ENCODE results near the gene ZNF827.

ZNF827 gene

GRCh38 chr4:145821766-145822165, 116.9 kb downstream of the ZNF827 start:
- no peak for DNase-seq

DNA sequence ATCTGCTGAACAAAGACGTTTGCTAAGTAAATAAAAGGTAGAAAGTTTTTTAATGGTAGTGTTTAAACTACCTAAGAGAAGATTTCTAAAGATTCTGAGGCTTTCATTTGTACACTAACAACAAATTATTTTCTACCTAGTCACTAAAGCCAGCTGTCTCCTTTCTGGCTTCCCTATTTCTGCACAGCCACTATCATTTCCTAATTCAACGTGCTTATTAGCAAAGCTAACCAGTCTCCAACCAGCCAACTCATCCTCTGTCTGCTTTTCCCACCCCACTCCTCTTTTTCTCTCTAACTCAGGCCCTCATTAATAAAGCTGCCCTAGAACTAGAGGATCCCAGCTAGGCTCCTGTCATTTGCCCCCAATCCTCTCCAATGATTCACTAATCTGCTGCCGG, 118.2 kb downstream of the ZNF827 start:
- DNase-seq = no peak

GRCh38 chr4:145819853-145820181, 118.8 kb downstream of the ZNF827 start:
- DNase-seq = no peak

- no peak for DNase-seq
Measured at GRCh38 chr4:145819101-145819852, 119.3 kb downstream of the ZNF827 start.

DNA sequence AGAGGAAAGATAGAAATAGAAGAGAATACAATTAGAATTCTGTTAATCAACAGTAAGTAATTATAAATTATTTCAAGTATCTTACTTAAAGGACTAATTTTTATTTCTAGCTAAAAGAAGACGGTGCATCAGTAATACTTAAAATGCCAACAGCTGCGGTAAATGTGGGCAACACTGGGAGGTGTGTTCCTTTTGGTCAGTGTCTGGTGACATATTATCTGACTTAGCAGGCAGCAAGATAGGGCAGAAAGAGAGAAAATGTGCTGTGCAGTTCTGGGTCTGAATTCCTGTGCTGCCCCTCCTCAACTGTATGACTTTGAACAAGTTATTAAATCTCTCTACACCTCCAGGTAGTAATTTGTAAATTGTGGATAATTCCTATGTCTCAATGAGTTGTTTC, 120.6 kb downstream of the ZNF827 start:
- DNase-seq = no peak

GRCh38 chr4:145816091-145816490, 122.5 kb downstream of the ZNF827 start:
- DNase-seq = no peak

DNA sequence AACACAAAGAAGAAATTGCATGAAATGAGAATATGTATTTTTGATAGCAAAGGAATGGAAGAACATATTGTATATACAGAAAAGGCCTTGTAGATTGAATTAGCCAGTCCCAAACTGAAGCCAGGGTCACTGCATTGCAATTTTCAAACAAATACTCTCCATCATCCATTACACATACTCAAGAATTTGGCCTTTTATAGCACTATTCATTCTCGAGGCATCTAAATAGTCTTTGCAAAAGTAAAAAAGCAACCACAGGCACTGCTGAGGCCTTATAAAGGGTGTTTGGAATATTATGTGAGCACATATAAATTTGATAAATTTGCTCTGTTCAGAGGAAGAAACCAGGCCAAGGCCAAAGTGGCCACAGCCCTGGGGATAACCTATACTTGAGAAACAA, 123.0 kb downstream of the ZNF827 start:
- DNase-seq = no peak

- no peak for DNase-seq
Measured at GRCh38 chr4:145815027-145815612, 123.5 kb downstream of the ZNF827 start.

DNA sequence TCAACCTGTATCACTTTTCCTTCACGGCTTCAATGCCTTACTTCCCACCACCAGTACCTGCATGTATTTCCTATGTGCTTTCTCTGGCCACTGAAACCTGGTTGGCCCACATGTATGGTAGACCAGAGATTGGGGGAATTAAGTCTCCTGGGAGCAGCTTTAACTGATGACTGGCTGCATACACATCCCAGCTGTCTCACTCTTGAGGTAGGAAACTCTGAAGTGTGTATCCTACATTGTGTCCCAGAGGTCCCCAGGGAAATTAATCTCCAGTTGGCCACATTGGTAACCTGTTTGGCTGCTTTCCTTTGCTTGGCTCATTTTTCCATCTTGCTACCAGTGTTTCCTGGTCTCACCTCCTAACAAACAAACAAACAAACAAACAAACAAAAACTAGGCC, 124.4 kb downstream of the ZNF827 start:
- DNase-seq = no peak

DNA sequence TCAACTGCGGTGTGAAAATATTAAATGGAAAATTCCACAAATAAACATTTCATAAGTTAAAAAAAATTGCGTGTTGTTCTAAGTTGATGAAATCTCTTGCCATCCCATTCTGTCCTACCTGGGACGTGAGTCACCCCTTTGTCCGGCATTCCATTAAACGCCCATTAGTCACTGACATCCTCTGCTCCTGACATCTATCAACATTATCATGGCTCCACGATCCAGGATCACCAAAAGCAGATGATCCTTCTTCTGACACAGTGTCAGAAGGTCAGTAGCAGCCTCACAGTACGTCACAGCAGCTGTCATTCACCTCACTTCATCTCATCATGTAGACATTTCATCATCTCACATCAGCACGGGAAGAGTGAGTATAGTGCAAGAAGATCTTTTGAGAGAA, 125.7 kb downstream of the ZNF827 start:
- peak; percentile 15 for DNase-seq

- no peak for DNase-seq
Measured at GRCh38 chr4:145808848-145809512, 129.6 kb downstream of the ZNF827 start.

DNA sequence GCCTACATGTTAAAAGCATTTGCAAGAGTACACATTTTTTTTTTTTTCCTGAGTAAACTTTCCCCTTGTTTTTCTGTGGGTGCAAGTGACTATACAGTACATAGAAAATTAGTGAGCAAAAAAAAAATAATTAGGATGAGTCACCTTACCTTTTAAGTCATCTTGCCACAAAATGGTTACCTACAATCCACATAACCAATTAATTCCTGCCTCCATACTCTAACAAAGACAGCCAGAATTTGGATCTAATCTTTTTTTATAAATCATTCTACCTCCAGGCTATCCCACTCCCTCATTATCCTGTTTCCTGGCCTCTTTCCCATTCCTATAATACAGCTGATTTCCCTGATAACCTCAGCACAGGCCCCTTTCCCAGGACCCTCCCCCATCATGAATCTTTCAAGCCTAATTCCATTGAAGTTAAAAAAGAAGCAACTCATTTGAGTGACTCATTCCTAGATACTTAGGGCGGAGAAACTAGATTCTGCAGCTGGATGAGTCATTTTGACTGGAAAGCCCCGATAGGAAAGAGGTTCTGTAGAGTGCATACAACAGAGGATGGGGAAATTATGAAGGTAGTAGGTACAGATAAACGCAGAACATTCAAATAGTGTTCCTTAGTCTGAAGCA, 130.5 kb downstream of the ZNF827 start:
- peak; percentile 12 for DNase-seq

DNA sequence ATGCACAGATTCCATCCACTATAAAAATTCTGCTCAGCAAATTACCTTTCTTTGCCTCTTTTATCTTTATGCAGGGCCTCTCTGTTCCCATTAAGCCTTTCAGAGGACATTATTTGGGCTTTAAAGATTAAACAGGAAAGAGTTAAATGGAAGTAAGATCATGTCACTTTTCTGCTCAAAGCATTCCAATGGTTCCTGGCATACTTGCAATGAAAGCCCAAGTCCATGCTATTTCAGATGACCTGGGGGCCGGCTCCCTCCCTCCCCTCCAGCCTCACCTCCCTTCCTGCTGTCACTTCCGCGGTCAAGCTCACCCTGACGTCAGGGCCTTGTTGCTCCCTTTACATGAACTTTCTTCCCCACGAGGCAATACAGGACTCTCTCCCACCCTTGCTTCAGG, 133.1 kb downstream of the ZNF827 start:
- DNase-seq = no peak

DNA sequence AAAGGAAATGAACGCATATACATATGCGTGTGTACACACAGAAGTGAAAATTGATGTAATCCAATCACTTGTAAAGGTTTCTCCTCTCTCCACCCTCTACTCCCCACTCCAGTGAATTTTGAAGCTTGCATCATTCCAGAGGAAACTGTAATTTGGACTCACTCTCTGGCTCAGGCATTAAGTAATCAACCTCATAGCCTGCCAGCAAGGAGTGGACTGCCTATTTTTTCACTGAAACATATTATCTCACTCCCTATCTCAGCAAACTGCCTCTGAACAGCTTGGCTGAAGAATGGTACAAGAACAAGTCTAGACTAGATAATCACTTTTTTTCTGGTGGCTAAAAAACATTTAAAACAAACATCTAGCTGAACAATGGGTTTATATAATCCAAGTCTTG, 134.5 kb downstream of the ZNF827 start:
- DNase-seq = no peak

DNA sequence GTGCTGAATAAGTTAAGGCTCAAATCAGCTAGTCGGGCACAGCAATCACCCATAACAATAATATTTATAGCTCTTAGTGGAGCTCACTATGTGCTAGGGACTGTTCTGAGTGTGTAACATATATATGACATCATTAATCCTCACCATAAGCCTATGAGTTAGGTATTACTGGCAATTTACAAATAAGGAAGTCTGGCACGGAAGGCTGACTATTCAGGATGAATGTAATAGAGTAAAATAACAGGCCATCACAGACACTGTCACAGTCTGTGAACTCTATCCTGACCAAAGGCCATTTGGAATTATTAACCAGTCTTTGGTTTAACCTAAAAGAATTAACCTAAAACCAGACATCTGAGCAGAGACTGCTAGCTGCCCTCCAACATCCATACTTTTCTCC, 139.4 kb downstream of the ZNF827 start:
- DNase-seq = no peak

GRCh38 chr4:145797278-145797677, 141.3 kb downstream of the ZNF827 start:
- DNase-seq = no peak

GRCh38 chr4:145796346-145796745, 142.3 kb downstream of the ZNF827 start:
- DNase-seq = no peak

DNA sequence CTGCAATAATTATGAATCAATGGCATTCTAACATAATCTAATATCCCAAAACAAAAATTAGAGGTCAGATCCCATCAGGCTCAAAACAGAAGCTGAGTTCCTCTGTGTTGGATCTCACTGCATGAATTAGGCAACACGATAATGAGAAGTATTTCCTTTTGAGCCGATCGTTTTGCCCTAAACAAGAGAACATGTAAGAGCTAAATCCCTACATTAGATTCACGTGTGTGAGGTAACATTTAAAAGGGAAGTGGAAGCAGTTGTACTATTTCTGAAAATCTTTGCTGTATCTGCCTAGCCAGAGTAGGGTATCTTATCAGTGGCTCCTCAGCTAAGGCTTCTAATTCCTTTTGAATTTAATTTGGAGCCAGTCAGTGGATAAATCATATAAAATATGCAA, 143.1 kb downstream of the ZNF827 start:
- no peak for DNase-seq

GRCh38 chr4:145792429-145792828, 146.2 kb downstream of the ZNF827 start:
- no peak for DNase-seq

DNA sequence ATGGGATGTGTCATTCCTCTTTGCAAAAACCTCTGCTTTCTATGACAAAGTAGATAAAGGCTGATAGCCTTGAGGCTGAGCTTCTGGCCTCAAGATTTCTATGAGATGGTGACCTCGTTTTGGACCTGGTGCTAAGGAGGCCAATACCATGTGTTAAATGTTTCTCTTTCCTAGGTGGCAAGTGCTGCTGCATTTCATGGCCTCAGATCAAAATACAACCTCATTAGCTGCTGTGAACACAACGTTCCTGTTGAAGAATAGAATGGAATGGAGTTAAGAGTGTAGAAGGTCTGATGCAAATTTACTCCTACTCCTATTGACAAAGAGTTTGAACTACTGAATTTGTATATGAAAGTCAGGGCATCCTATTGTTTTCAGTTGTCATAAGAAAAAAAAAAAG, 146.6 kb downstream of the ZNF827 start:
- no peak for DNase-seq

DNA sequence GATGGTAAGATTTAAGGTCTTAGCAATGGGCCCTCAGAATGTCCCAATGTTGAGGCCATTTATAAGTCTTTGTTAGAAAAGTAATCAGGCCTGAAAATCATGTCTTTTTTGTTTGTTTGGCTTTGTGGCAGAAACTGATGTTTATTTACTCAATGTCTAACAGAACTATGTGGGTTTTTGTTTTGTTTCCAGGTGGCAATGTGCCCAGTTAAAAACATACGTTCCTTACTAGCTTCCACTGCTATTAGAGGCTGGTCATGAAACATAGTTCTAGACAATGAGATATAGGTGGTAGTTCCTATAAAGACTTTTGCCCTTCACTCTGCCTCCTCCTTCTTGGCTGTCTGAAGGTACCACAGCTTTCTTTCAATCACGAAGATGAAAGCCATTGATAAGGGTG, 149.9 kb downstream of the ZNF827 start:
- no peak for DNase-seq

DNA sequence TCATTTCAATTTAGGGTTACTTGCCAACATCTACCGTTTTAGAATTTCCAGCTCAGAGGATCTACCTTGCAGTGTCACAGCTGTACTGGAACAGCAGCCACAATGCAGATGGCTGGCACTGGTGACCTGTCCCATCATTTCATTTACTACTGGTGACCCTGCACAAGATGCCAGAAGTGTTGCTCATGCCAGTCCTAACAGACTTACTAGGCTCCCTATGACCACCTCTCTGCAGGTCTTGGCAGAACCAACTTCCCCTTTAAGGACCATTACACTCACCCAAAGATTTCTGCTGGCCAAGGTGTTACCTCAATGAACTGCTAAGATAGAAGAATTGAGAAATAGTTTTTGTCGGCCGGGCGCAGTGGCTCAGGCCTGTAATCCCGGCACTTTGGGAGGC, 151.8 kb downstream of the ZNF827 start:
- no peak for DNase-seq

- no peak for DNase-seq
Measured at GRCh38 chr4:145786261-145786660, 152.4 kb downstream of the ZNF827 start.

DNA sequence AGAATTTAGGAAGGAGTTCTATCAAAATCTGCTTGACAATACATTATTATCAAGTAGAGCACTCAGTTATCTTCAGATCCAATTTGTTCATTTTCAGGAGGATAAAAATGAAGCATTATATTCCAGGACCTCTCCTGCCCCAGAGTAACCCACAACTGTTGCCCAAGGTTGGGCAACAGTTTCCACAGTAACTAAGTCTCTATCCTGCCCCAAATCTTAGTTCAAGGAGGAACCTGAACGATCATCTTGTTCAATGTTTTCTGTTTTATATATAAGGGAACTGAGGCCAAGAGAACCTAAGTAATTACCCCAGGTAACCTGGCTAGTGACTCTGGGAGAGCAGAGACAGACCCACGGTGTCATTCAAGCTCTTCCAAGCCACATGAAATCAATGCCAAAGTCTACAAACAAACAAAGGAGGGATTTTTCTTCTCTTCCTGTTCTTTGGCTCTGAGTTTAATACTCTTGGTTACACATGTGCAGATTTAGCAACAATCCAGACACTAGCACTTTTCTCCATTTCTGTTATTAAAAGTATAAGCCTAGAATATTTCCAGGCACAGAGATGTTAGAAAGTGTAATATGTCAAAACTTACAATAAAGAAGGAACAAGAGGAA, 153.1 kb downstream of the ZNF827 start:
- DNase-seq = no peak
